ENCODE measurements around the gene SORCS1. TPM values are rescaled to one million over a fixed set of nuclear protein-coding genes. Genes with fewer than 3 reads are reported as not detected.

SORCS1 gene
- total RNA-seq, 1 donor from 2014 or later, result 13.6 TPM

DNA sequence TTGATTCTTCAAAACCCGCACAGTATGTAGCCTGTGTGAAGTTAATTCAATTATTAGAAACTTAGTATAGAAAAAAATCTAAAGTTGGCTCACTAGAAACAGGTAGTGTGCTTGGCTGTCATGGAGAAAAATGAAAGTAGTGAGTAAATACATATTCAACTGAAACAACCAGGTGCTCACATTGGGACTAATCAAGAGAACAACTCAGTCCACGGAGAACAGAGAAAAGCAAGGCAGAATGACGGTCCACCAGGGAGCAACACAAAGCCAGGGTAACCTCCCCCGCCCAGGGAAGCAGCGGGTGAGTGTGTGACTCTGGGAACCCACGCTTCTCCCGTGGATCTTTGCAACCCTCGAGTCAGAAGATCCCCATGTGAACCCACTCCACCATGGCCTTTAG lies 300.5 kb downstream of the SORCS1 start:
- no peak for TF ChIP-seq CTCF (IDR thresholded peaks at IDR 0.05; ENCODE audit: unreplicated experiment)
- DNase-seq (ENCODE audit: low spot score, unreplicated experiment), result no peak
- H3K4me3 Mint-ChIP-seq (ENCODE audit: low read depth), result no peak overlapping the region
- no peaks in the 10 kb centered on the region for H3K4me1 Mint-ChIP-seq (ENCODE audit: low read depth)
- no peaks in the 10 kb centered on the region for H3K27me3 Mint-ChIP-seq
- H3K27ac Mint-ChIP-seq, result no peak overlapping the region
- peaks cover 8% of the 10 kb centered on the region for H3K9me3 Mint-ChIP-seq (ENCODE audit: low read depth)
- H3K36me3 Mint-ChIP-seq (ENCODE audit: insufficient read depth), result no peaks in the 10 kb centered on the region

GRCh38 chr10:106863549-106863948 lies 301.0 kb downstream of the SORCS1 start:
- H3K4me3 Mint-ChIP-seq (ENCODE audit: low read depth), result no peak overlapping the region
- no peaks in the 10 kb centered on the region for H3K36me3 Mint-ChIP-seq (ENCODE audit: insufficient read depth)
- peaks cover 8% of the 10 kb centered on the region for H3K9me3 Mint-ChIP-seq (ENCODE audit: low read depth)
- H3K27ac Mint-ChIP-seq, result no peak overlapping the region
- no peak for DNase-seq (ENCODE audit: low spot score, unreplicated experiment)
- no peaks in the 10 kb centered on the region for H3K4me1 Mint-ChIP-seq (ENCODE audit: low read depth)
- no peaks in the 10 kb centered on the region for H3K27me3 Mint-ChIP-seq
- TF ChIP-seq CTCF (IDR thresholded peaks at IDR 0.05; ENCODE audit: unreplicated experiment), result peak; percentile 17

- Mint-ChIP-seq H3K4me3 (ENCODE audit: low read depth) (no peak overlapping the region), H3K4me1 (ENCODE audit: low read depth) (no peaks in the 10 kb centered on the region)
Observed at GRCh38 chr10:106859892-106860652, 304.4 kb downstream of the SORCS1 start.

DNA sequence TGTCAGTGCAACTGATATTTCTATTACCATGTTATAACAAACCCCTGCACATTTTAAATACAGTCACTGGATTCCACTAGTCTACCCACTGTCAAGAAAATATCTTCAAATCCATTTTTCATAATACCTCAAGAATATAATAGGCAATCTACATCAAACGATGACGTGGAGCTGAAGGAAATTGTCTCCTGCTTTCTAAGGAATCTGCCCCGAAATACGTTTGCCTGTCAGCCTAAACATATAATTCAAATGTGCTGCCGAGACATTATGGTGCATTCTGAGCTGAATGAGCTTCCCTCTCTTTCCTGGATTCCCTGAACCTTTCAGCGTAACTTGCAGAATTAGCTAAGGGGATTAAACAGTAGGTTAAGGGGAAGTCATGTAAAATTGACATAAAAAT lies 306.8 kb downstream of the SORCS1 start:
- H3K27me3 Mint-ChIP-seq, result no peaks in the 10 kb centered on the region
- H3K9me3 Mint-ChIP-seq (ENCODE audit: low read depth), result peaks cover 24% of the 10 kb centered on the region
- H3K4me3 Mint-ChIP-seq (ENCODE audit: low read depth), result no peak overlapping the region
- no peak overlapping the region for H3K27ac Mint-ChIP-seq
- H3K4me1 Mint-ChIP-seq (ENCODE audit: low read depth), result no peaks in the 10 kb centered on the region
- peaks cover 6% of the 10 kb centered on the region for H3K36me3 Mint-ChIP-seq (ENCODE audit: insufficient read depth)
- no peak for DNase-seq (ENCODE audit: low spot score, unreplicated experiment)
- no peak for TF ChIP-seq CTCF (IDR thresholded peaks at IDR 0.05; ENCODE audit: unreplicated experiment)

More at GRCh38 chr10:106859892-106860652, 304.4 kb downstream of the SORCS1 start:
- Mint-ChIP-seq H3K9me3 (ENCODE audit: low read depth) (peaks cover 7% of the 10 kb centered on the region), H3K27me3 (no peaks in the 10 kb centered on the region), H3K36me3 (ENCODE audit: insufficient read depth) (peaks cover 3% of the 10 kb centered on the region), H3K27ac (no peak overlapping the region)
- no peak for DNase-seq (ENCODE audit: low spot score, unreplicated experiment)
- no peak for TF ChIP-seq CTCF (IDR thresholded peaks at IDR 0.05; ENCODE audit: unreplicated experiment)

DNA sequence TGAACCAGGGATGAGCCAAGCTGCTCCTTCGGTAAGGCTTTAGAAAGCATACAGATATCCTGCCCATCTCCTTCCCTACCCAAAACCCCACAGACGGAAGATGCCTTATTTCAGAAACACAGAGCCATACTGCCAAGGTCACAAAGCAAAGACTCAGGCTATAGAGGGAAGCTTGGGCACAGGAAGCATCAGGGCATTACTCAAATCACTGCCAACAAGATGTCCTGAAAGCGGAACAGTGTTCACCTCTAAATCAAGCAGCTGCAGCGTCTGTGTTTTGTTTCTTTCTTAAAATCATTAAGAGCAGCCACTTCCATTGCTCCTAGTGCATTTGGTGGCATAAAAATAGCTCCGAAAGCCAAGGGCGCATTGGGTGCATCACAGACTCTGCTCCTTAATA lies 307.3 kb downstream of the SORCS1 start:
- peaks cover 8% of the 10 kb centered on the region for H3K36me3 Mint-ChIP-seq (ENCODE audit: insufficient read depth)
- H3K9me3 Mint-ChIP-seq (ENCODE audit: low read depth), result peaks cover 27% of the 10 kb centered on the region
- no peak for TF ChIP-seq CTCF (IDR thresholded peaks at IDR 0.05; ENCODE audit: unreplicated experiment)
- H3K4me3 Mint-ChIP-seq (ENCODE audit: low read depth), result no peak overlapping the region
- H3K27ac Mint-ChIP-seq, result no peak overlapping the region
- H3K27me3 Mint-ChIP-seq, result no peaks in the 10 kb centered on the region
- H3K4me1 Mint-ChIP-seq (ENCODE audit: low read depth), result no peaks in the 10 kb centered on the region
- DNase-seq (ENCODE audit: low spot score, unreplicated experiment), result no peak
